CD14-positive monocyte (primary cell): ENCODE measurements around the gene UBXN6. TPM values are rescaled to one million over a fixed set of nuclear protein-coding genes. Genes with fewer than 3 reads are reported as not detected.

Experiments used
- DNase-seq, 3 donors: peaks; one replicate each; pipeline ENCODE4 v3.0.0-alpha.2; 2011 to 2022
- H2AFZ ChIP-seq: 2 replicates; pipeline ENCODE4 v1.6.0; 2012; ENCODE audit warnings: mild to moderate bottlenecking, low read depth, low read length, inconsistent platforms; ENCODE audit not compliant: insufficient read depth, poor library complexity, severe bottlenecking
- H3K27ac ChIP-seq, 2 donors: 1 replicate in 1 of 2; 2 replicates in 1 of 2; pipeline ENCODE4 v1.5.1; 2012 to 2013; ENCODE audit warnings: low read length in 2 of 2, control low read depth in 1 of 2, inconsistent platforms in 1 of 2, low read depth in 1 of 2, mild to moderate bottlenecking in 1 of 2
- H3K27me3 ChIP-seq, 2 donors: one replicate each; pipeline versions ENCODE4 v1.6.0 to v1.6.1; 2011 to 2013; ENCODE audit warnings: low read length in 2 of 2; ENCODE audit not compliant: control insufficient read depth in 2 of 2, insufficient read depth in 2 of 2
- H3K36me3 ChIP-seq, 2 donors: replicated peaks in 1 of 2; 1 replicate in 1 of 2; 2 replicates in 1 of 2; pipeline versions ENCODE4 v1.5.1 to v1.6.1; 2012 to 2013; ENCODE audit warnings: low read length in 2 of 2, control low read depth in 1 of 2, inconsistent platforms in 1 of 2, mild to moderate bottlenecking in 1 of 2; ENCODE audit not compliant: insufficient read depth in 2 of 2, control insufficient read depth in 1 of 2
- H3K4me1 ChIP-seq, 2 donors: 1 replicate in 1 of 2; 2 replicates in 1 of 2; pipeline versions ENCODE4 v1.5.1 to v1.6.1; 2012 to 2013; ENCODE audit warnings: low read length in 2 of 2, control low read depth in 1 of 2, inconsistent platforms in 1 of 2, mild to moderate bottlenecking in 1 of 2, moderate library complexity in 1 of 2; ENCODE audit not compliant: insufficient read depth in 2 of 2, control insufficient read depth in 1 of 2
- H3K4me2 ChIP-seq: replicated peaks from 2 replicates; pipeline ENCODE3; 2012; ENCODE audit warnings: low read length, moderate library complexity, mild to moderate bottlenecking; ENCODE audit not compliant: poor library complexity, severe bottlenecking; ENCODE audit errors: extremely low read depth
- H3K4me3 ChIP-seq, 3 experiments: fragments of 200-600 bp in 1 of 3; sonication (generic) in 1 of 3; replicated peaks in 1 of 3; 1 replicate in 2 of 3; 2 replicates in 1 of 3; pipeline ENCODE4 v1.5.1; 2011 to 2013; ENCODE audit warnings: low read length in 3 of 3, mild to moderate bottlenecking in 3 of 3, control low read depth in 2 of 3, low read depth in 2 of 3, inconsistent platforms in 1 of 3, moderate library complexity in 1 of 3
- H3K79me2 ChIP-seq: 2 replicates; pipeline ENCODE4 v1.6.0; 2012; ENCODE audit warnings: mild to moderate bottlenecking, control low read depth, inconsistent platforms, low read length, moderate library complexity; ENCODE audit not compliant: insufficient read depth
- H3K9ac ChIP-seq: 2 replicates; pipeline ENCODE4 v1.6.0; 2017; ENCODE audit warnings: low read length, mild to moderate bottlenecking; ENCODE audit not compliant: insufficient read depth, poor library complexity, severe bottlenecking
- H3K9me3 ChIP-seq, 2 donors: replicated peaks in 1 of 2; 1 replicate in 1 of 2; 2 replicates in 1 of 2; pipeline versions ENCODE4 v1.5.1 to v1.6.1; 2012 to 2013; ENCODE audit warnings: low read length in 2 of 2, control low read depth in 1 of 2; ENCODE audit not compliant: control insufficient read depth in 1 of 2, insufficient read depth in 1 of 2
- H4K20me1 ChIP-seq: 2 replicates; pipeline ENCODE4 v1.6.0; 2012; ENCODE audit warnings: mild to moderate bottlenecking, low read length, control low read depth, moderate library complexity; ENCODE audit not compliant: insufficient read depth
- H3K27ac Mint-ChIP-seq, 7 donors: one replicate each; pipeline ENCODE4 v1.8.0; 2020; ENCODE audit warnings: mild to moderate bottlenecking in 7 of 7, mixed read lengths in 7 of 7, moderate library complexity in 6 of 7, inconsistent platforms in 2 of 7
- H3K27me3 Mint-ChIP-seq, 3 donors: one replicate each; pipeline ENCODE4 v1.8.0; 2021 to 2022; ENCODE audit warnings: low read depth in 3 of 3, mild to moderate bottlenecking in 3 of 3, mixed read lengths in 3 of 3, moderate library complexity in 3 of 3, inconsistent platforms in 1 of 3
- H3K36me3 Mint-ChIP-seq, 2 donors: one replicate each; pipeline ENCODE4 v1.8.0; 2020; ENCODE audit warnings: mixed read lengths in 2 of 2, inconsistent platforms in 1 of 2, mild to moderate bottlenecking in 1 of 2
- H3K4me1 Mint-ChIP-seq: one replicate; pipeline ENCODE4 v1.8.0; 2020; ENCODE audit warnings: mild to moderate bottlenecking, mixed read lengths
- H3K4me3 Mint-ChIP-seq, 2 donors: one replicate each; pipeline ENCODE4 v1.8.0; 2020; ENCODE audit warnings: mild to moderate bottlenecking in 2 of 2, mixed read lengths in 2 of 2, moderate library complexity in 1 of 2
- H3K9me3 Mint-ChIP-seq, 7 donors: one replicate each; pipeline ENCODE4 v1.8.0; 2020 to 2022; ENCODE audit warnings: mixed read lengths in 7 of 7, mild to moderate bottlenecking in 6 of 7, moderate library complexity in 6 of 7, inconsistent platforms in 2 of 7
- WGBS: methylation state at CpG from one replicate; pipeline ENCODE4 v1.1.5; 2013; ENCODE audit warnings: missing lambda C conversion rate; ENCODE audit not compliant: insufficient coverage; 5-methylcytosine and 5-hydroxymethylcytosine counted together
- intact Hi-C, 2 donors: fragments of 100-400 bp; cut with micrococcal nuclease; formaldehyde crosslinking; loops; one replicate each; pipeline versions ENCODE4 v1.15.0 to v1.15.1; 2023
- polyA plus RNA-seq, 3 donors: library from polyadenylated mRNA; depleted of rRNA in 1 of 3; unstranded in 2 of 3; stranded (reverse) in 1 of 3; fragments of 300-500 nt in 2 of 3; fragments of >200 nt in 1 of 3; fragmentation: Illumina TruSeq in 2 of 3; gene quantifications; 1 replicate in 2 of 3; 2 replicates in 1 of 3; pipeline ENCODE4 v1.2.3, GENCODE V29; 2012 to 2021
- TF ChIP-seq, protein P1 (sequence below): fragments of 200-600 bp; IDR thresholded peaks from one replicate; pipeline ENCODE4 v1.8.0; 2022; ENCODE audit warnings: antibody characterized with exemption, mild to moderate bottlenecking

The UBXN6 gene
- polyA plus RNA-seq, 3 donors: 3.8 to 64.5 (median 5.4) TPM

DNA sequence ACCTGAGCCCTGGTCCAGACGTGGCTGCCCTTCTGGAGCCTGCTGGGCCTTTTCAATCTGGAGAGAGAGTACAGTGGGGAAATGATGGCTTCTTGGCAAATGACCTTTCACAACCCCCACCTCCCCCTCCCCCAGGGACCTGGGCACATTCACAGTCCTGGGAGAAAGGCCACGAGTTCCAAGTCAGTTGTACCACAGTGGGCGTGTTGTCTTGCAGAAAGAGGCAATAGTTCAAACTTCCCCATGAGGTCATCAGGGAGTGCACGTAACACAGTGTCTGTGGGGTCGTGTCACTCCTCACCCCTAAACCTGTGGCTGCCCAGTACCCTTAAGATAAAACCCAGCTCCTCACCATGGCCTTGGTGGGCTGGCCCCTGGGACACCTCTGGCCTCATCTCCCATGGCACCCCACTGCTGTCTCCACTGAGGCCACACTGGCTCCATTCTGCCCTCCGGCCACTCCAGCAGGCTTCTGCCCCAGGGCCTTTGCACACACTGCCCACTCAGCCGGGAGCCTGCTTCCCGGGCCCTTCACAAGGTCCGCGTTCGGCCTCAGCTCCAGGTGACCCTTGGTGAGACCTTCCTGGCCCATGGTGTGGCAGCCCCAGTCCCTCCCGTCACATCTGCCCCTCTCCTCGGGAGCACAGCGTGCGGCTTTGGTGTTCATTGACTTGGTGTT is 47.4 kb upstream of the UBXN6 start:
- Histone ChIP-seq H3K27ac (no peak overlapping the region), H3K36me3 (peaks cover 30% of the 10 kb centered on the region in 2 donors), H3K4me3 (no peak overlapping the region), H3K4me2 (no peak overlapping the region), H2AFZ (no peak overlapping the region), H3K79me2 (no peaks in the 10 kb centered on the region), H3K27me3 (no peaks in the 10 kb centered on the region), H4K20me1 (no peaks in the 10 kb centered on the region), H3K4me1 (peaks cover 0 to 6% of the 10 kb centered on the region in 2 donors), H3K9me3 (no peaks in the 10 kb centered on the region), H3K9ac (no peak overlapping the region)
- Mint-ChIP-seq H3K36me3 (peaks cover 31 to 53% of the 10 kb centered on the region in 2 donors), H3K4me3 (no peak overlapping the region), H3K9me3 (no peaks in the 10 kb centered on the region), H3K4me1 (peaks cover 7% of the 10 kb centered on the region), H3K27ac (peak overlapping the region in 3 of 7 donors; percentile 10 to 53 (median 26)), H3K27me3 (peaks cover 0 to 2% (median 0%) of the 10 kb centered on the region in 3 donors)
- intact Hi-C loops: no loop called here
- TF ChIP-seq, protein P1, sequence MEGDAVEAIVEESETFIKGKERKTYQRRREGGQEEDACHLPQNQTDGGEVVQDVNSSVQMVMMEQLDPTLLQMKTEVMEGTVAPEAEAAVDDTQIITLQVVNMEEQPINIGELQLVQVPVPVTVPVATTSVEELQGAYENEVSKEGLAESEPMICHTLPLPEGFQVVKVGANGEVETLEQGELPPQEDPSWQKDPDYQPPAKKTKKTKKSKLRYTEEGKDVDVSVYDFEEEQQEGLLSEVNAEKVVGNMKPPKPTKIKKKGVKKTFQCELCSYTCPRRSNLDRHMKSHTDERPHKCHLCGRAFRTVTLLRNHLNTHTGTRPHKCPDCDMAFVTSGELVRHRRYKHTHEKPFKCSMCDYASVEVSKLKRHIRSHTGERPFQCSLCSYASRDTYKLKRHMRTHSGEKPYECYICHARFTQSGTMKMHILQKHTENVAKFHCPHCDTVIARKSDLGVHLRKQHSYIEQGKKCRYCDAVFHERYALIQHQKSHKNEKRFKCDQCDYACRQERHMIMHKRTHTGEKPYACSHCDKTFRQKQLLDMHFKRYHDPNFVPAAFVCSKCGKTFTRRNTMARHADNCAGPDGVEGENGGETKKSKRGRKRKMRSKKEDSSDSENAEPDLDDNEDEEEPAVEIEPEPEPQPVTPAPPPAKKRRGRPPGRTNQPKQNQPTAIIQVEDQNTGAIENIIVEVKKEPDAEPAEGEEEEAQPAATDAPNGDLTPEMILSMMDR: no peak
- 62% methylated on average over 13 of the region's 15 CpGs for WGBS
- peak in 1 of 3 donors; percentile 31 for DNase-seq

DNA sequence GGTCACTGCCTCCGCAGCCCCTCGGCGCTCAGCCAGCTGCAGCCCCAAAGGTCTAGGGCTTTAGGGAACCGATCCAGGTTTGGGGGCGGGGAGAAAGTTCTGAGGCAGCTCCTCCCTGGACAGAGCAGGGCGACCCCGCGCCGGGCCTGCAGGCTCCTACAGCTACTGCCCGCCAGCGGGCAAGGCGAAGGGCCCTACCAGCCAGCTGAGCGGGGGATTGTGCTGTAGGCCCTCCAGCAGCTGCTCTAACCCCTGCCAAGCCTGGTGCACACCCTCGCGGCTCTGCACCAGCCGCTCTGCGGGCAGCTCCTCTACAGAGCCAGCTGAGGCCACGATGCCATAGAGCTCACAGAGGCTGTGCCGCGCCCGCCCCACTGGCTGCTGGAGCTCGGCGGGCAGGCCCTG is 46.7 kb upstream of the UBXN6 start:
- WGBS: 95% methylated on average over 22 of the region's 23 CpGs
- Histone ChIP-seq H3K9me3 (no peaks in the 10 kb centered on the region), H4K20me1 (no peaks in the 10 kb centered on the region), H3K4me2 (no peak overlapping the region), H3K4me3 (no peak overlapping the region), H3K79me2 (no peaks in the 10 kb centered on the region), H3K27me3 (no peaks in the 10 kb centered on the region), H3K9ac (no peak overlapping the region), H2AFZ (no peak overlapping the region), H3K4me1 (peaks cover 0 to 6% of the 10 kb centered on the region in 2 donors), H3K36me3 (peaks cover 34 to 36% of the 10 kb centered on the region in 2 donors), H3K27ac (no peak overlapping the region)
- no peaks in the 10 kb centered on the region for H3K27me3 Mint-ChIP-seq
- TF ChIP-seq, protein P1: no peak
- no peak overlapping the region for H3K4me3 Mint-ChIP-seq
- H3K9me3 Mint-ChIP-seq: no peaks in the 10 kb centered on the region
- intact Hi-C loops: no loop called here
- H3K4me1 Mint-ChIP-seq: peaks cover 7% of the 10 kb centered on the region
- no peak for DNase-seq
- peak overlapping the region in 1 of 7 donors; percentile 36 for H3K27ac Mint-ChIP-seq
- H3K36me3 Mint-ChIP-seq: peaks cover 37 to 58% of the 10 kb centered on the region in 2 donors
